Renal cortical epithelial cell (primary cell): ENCODE measurements around the gene ITGAX. TPM values are rescaled to one million over a fixed set of nuclear protein-coding genes. Genes with fewer than 3 reads are reported as not detected.

Experiments used
- DNase-seq: peaks from one replicate; pipeline ENCODE4 v3.0.0-alpha.2; 2011; ENCODE audit warnings: low read depth
- total RNA-seq: library from RNA; depleted of rRNA; stranded (reverse); fragments of >200 nt; gene quantifications from 2 replicates; pipeline ENCODE4 v1.2.3, GENCODE V29; 2014

ITGAX gene
- total RNA-seq, 1 donor from 2014 or later, result 0.05 TPM

GRCh38 chr16:31348579-31348978 is 6.4 kb upstream of the ITGAX start:
- no peak for DNase-seq

- no peak for DNase-seq
These were observed 4.5 kb upstream of the ITGAX start for GRCh38 chr16:31350275-31351005.

GRCh38 chr16:31351246-31351941 is 3.6 kb upstream of the ITGAX start:
- no peak for DNase-seq

GRCh38 chr16:31351942-31352325 is 3.0 kb upstream of the ITGAX start:
- DNase-seq, result no peak

GRCh38 chr16:31352376-31353115 is 2.4 kb upstream of the ITGAX start:
- DNase-seq, result no peak

GRCh38 chr16:31355431-31356100 is 590 bp downstream of the ITGAX start:
- DNase-seq, result no peak

- DNase-seq, result no peak
These were observed 1.8 kb downstream of the ITGAX start for GRCh38 chr16:31356566-31357323.

GRCh38 chr16:31357324-31358109 is 2.5 kb downstream of the ITGAX start:
- no peak for DNase-seq

- no peak for DNase-seq
These were observed 5.3 kb downstream of the ITGAX start for GRCh38 chr16:31360251-31360650.

- no peak for DNase-seq
These were observed 6.5 kb downstream of the ITGAX start for GRCh38 chr16:31361201-31362110.

GRCh38 chr16:31362476-31363405 is 7.8 kb downstream of the ITGAX start:
- DNase-seq, result no peak

- no peak for DNase-seq
These were observed 8.7 kb downstream of the ITGAX start for GRCh38 chr16:31363721-31364120.

- DNase-seq, result no peak
These were observed 9.4 kb downstream of the ITGAX start for GRCh38 chr16:31364421-31364820.

GRCh38 chr16:31365131-31365865 is 10.3 kb downstream of the ITGAX start:
- DNase-seq, result no peak

- DNase-seq, result no peak
These were observed 12.9 kb downstream of the ITGAX start for GRCh38 chr16:31367853-31368252.

- no peak for DNase-seq
These were observed 16.0 kb downstream of the ITGAX start for GRCh38 chr16:31371008-31371407.

- peak; percentile 13 for DNase-seq
These were observed 16.9 kb downstream of the ITGAX start for GRCh38 chr16:31371619-31372484.
